Liver (tissue), 9 donors: ENCODE data around the gene ALCAM. TPM values are rescaled to one million over a fixed set of nuclear protein-coding genes. Genes with fewer than 3 reads are reported as not detected.

ENCODE experiments used
- DNase-seq: peaks from one replicate; pipeline ENCODE4 v3.0.0-alpha.2; 2017; ENCODE audit warnings: low spot score
- H3K27ac ChIP-seq, 2 donors: one replicate each; pipeline ENCODE4 v1.7.0; 2013; ENCODE audit warnings: inconsistent platforms in 2 of 2, low read length in 2 of 2, control low read depth in 1 of 2, low read depth in 1 of 2, mild to moderate bottlenecking in 1 of 2
- H3K27me3 ChIP-seq, 4 donors: one replicate each; pipeline versions ENCODE4 v1.6.1 to v1.7.0; 2013; ENCODE audit warnings: low read length in 3 of 4, inconsistent platforms in 1 of 4, mild to moderate bottlenecking in 1 of 4, moderate library complexity in 1 of 4; ENCODE audit not compliant: control insufficient read depth in 4 of 4, insufficient read depth in 4 of 4
- H3K36me3 ChIP-seq, 4 donors: one replicate each; pipeline versions ENCODE4 v1.6.1 to v1.7.0; 2013; ENCODE audit warnings: low read length in 3 of 4, mild to moderate bottlenecking in 3 of 4, low read depth in 1 of 4, moderate library complexity in 1 of 4; ENCODE audit not compliant: control insufficient read depth in 4 of 4, insufficient read depth in 3 of 4
- H3K4me1 ChIP-seq, 4 donors: one replicate each; pipeline versions ENCODE4 v1.6.1 to v1.7.0; 2013; ENCODE audit warnings: low read length in 3 of 4, mild to moderate bottlenecking in 3 of 4, moderate library complexity in 1 of 4; ENCODE audit not compliant: control insufficient read depth in 4 of 4, insufficient read depth in 4 of 4
- H3K4me3 ChIP-seq, 3 donors: one replicate each; pipeline versions ENCODE4 v1.6.1 to v1.7.0; 2013; ENCODE audit warnings: low read length in 3 of 3, control low read depth in 1 of 3, low read depth in 1 of 3, mild to moderate bottlenecking in 1 of 3
- H3K9ac ChIP-seq, 2 donors: one replicate each; pipeline ENCODE4 v1.7.0; 2013; ENCODE audit warnings: low read length in 2 of 2, mild to moderate bottlenecking in 2 of 2, moderate library complexity in 2 of 2, control low read depth in 1 of 2, low read depth in 1 of 2
- H3K9me3 ChIP-seq, 4 donors: one replicate each; pipeline versions ENCODE4 v1.6.1 to v1.7.0; 2013; ENCODE audit warnings: low read length in 3 of 4; ENCODE audit not compliant: control insufficient read depth in 4 of 4
- EGR1 ChIP-seq, 2 donors: IDR thresholded peaks; 2 replicates each; pipeline ENCODE4 v1.6.1; 2016 to 2018; ENCODE audit warnings: antibody characterized with exemption in 2 of 2, low read depth in 2 of 2
- FOXA1 ChIP-seq: IDR thresholded peaks from 2 replicates; pipeline ENCODE4 v1.6.1; 2016; ENCODE audit warnings: antibody characterized with exemption
- FOXA2 ChIP-seq: IDR thresholded peaks from 2 replicates; pipeline ENCODE4 v1.6.1; 2016; ENCODE audit warnings: antibody characterized with exemption
- GABPA ChIP-seq, 2 donors: IDR thresholded peaks in 1 of 2; conservative IDR thresholded peaks in 1 of 2; 2 replicates each; pipeline ENCODE4 v1.6.1; 2016; ENCODE audit warnings: antibody characterized with exemption in 2 of 2, mild to moderate bottlenecking in 1 of 2, moderate library complexity in 1 of 2
- HNF4A ChIP-seq, 2 donors: conservative IDR thresholded peaks; 2 replicates each; pipeline ENCODE4 v1.6.1; 2016; ENCODE audit warnings: antibody characterized with exemption in 2 of 2, mild to moderate bottlenecking in 2 of 2
- HNF4G ChIP-seq: IDR thresholded peaks from 2 replicates; pipeline ENCODE4 v1.6.1; 2016; ENCODE audit warnings: antibody characterized with exemption
- JUND ChIP-seq, 2 donors: IDR thresholded peaks; 2 replicates each; pipeline ENCODE4 v1.6.1; 2016; ENCODE audit warnings: antibody characterized with exemption in 2 of 2
- NR2F2 ChIP-seq: IDR thresholded peaks from 2 replicates; pipeline ENCODE4 v1.6.1; 2016; ENCODE audit warnings: antibody characterized with exemption
- RAD21 ChIP-seq, 2 donors: IDR thresholded peaks; 2 replicates each; pipeline ENCODE4 v1.6.1; 2016; ENCODE audit warnings: antibody characterized with exemption in 2 of 2, mild to moderate bottlenecking in 2 of 2
- RXRA ChIP-seq, 2 donors: IDR thresholded peaks; 2 replicates each; pipeline ENCODE4 v1.6.1; 2017 to 2018; ENCODE audit warnings: antibody characterized with exemption in 2 of 2, mild to moderate bottlenecking in 1 of 2
- SP1 ChIP-seq: IDR thresholded peaks from 2 replicates; pipeline ENCODE4 v1.6.1; 2018; ENCODE audit warnings: antibody characterized with exemption, mild to moderate bottlenecking
- TAF1 ChIP-seq: conservative IDR thresholded peaks from 2 replicates; pipeline ENCODE4 v1.6.1; 2016; ENCODE audit warnings: antibody characterized with exemption, mild to moderate bottlenecking
- YY1 ChIP-seq: IDR thresholded peaks from 2 replicates; pipeline ENCODE4 v1.6.1; 2016; ENCODE audit warnings: antibody characterized with exemption, mild to moderate bottlenecking
- polyA plus RNA-seq, 2 donors: library from polyadenylated mRNA; stranded (reverse) in 1 of 2; unstranded in 1 of 2; fragments of 200-250 nt in 1 of 2; fragments of >200 nt in 1 of 2; fragmentation: Nextera tagmentation in 1 of 2; extraction: Ambion mirVana in 1 of 2; gene quantifications; one replicate each; pipeline versions ENCODE4 v1.2.1 to v1.2.3, GENCODE V29; 2013 to 2015
- total RNA-seq, 2 donors: library from RNA; depleted of rRNA; stranded (reverse); fragments of >200 nt; gene quantifications; one replicate each; pipeline ENCODE4 v1.2.3, GENCODE V29; 2014
- TF ChIP-seq, protein P1 (sequence below): IDR thresholded peaks from 2 replicates; pipeline ENCODE4 v1.6.1; 2016; ENCODE audit warnings: antibody characterized with exemption
- TF ChIP-seq, protein P2 (sequence below): IDR thresholded peaks from 2 replicates; pipeline ENCODE4 v1.6.1; 2016; ENCODE audit warnings: antibody characterized with exemption
- TF ChIP-seq, protein P3 (sequence below): IDR thresholded peaks from 2 replicates; pipeline ENCODE4 v1.6.1; 2016; ENCODE audit warnings: antibody characterized with exemption, mild to moderate bottlenecking
- TF ChIP-seq, protein P4 (sequence below): fragments of 150-350 bp; IDR thresholded peaks from 2 replicates; pipeline ENCODE4 v1.5.1; 2017; ENCODE audit warnings: improper control_type of control experiment, low read depth, low read length; ENCODE audit not compliant: missing input control
- TF ChIP-seq, protein P5 (sequence below): IDR thresholded peaks from 2 replicates; pipeline ENCODE4 v1.6.1; 2016; ENCODE audit warnings: antibody characterized with exemption
- donor health status: healthy.
- donor health status: healthy.
- donor health status: healthy.
- donor health status: healthy.
- donor health status: healthy.

Gene ALCAM
- total and polyA plus RNA-seq, 4 donors = 14.2 to 62.0 (median 32.3) TPM

DNA sequence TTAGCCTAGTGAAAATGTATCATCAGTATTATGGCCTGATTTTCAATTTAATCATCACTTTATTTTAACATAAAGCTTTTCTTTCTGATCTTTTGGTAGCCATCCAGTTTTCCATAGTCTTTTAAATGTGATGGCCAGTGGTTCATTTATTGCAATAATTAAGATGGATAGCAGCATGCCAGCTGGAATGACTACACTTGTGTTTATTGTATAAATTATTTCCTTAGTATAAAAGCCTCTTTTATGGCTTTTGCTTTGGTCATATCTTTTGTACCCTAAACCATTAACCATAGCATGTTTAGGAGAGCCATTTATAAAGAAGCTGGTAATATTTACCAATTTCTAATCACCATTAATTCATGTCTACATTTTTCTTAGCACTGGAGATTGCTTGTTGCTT lies 31.7 kb downstream of the ALCAM start:
- no peak overlapping the region for H3K9ac ChIP-seq
- H3K4me1 ChIP-seq = peaks cover 1 to 13% (median 4%) of the 10 kb centered on the region in 4 donors
- no peaks in the 10 kb centered on the region for H3K36me3 ChIP-seq
- no peak for DNase-seq
- TF ChIP-seq FOXA2 (no peak), EGR1 (IDR thresholded peaks at IDR 0.05; ENCODE audit: low read depth in 2 of 2) (no peak), FOXA1 (no peak), HNF4A (conservative IDR thresholded peaks at IDR 0.05) (no peak), NR2F2 (no peak), RXRA (IDR thresholded peaks at IDR 0.05) (no peak), JUND (IDR thresholded peaks at IDR 0.05) (no peak), GABPA (IDR thresholded peaks at IDR 0.05 in 1 of 2, conservative IDR thresholded peaks at IDR 0.05 in 1 of 2) (no peak), HNF4G (no peak), YY1 (no peak), SP1 (no peak), RAD21 (IDR thresholded peaks at IDR 0.05) (no peak), TAF1 (no peak)
- TF ChIP-seq, protein P1, sequence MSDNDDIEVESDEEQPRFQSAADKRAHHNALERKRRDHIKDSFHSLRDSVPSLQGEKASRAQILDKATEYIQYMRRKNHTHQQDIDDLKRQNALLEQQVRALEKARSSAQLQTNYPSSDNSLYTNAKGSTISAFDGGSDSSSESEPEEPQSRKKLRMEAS = no peak
- TF ChIP-seq, protein P2, sequence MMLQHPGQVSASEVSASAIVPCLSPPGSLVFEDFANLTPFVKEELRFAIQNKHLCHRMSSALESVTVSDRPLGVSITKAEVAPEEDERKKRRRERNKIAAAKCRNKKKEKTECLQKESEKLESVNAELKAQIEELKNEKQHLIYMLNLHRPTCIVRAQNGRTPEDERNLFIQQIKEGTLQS = no peak
- TF ChIP-seq, protein P3, sequence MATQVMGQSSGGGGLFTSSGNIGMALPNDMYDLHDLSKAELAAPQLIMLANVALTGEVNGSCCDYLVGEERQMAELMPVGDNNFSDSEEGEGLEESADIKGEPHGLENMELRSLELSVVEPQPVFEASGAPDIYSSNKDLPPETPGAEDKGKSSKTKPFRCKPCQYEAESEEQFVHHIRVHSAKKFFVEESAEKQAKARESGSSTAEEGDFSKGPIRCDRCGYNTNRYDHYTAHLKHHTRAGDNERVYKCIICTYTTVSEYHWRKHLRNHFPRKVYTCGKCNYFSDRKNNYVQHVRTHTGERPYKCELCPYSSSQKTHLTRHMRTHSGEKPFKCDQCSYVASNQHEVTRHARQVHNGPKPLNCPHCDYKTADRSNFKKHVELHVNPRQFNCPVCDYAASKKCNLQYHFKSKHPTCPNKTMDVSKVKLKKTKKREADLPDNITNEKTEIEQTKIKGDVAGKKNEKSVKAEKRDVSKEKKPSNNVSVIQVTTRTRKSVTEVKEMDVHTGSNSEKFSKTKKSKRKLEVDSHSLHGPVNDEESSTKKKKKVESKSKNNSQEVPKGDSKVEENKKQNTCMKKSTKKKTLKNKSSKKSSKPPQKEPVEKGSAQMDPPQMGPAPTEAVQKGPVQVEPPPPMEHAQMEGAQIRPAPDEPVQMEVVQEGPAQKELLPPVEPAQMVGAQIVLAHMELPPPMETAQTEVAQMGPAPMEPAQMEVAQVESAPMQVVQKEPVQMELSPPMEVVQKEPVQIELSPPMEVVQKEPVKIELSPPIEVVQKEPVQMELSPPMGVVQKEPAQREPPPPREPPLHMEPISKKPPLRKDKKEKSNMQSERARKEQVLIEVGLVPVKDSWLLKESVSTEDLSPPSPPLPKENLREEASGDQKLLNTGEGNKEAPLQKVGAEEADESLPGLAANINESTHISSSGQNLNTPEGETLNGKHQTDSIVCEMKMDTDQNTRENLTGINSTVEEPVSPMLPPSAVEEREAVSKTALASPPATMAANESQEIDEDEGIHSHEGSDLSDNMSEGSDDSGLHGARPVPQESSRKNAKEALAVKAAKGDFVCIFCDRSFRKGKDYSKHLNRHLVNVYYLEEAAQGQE = no peak
- TF ChIP-seq, protein P4, sequence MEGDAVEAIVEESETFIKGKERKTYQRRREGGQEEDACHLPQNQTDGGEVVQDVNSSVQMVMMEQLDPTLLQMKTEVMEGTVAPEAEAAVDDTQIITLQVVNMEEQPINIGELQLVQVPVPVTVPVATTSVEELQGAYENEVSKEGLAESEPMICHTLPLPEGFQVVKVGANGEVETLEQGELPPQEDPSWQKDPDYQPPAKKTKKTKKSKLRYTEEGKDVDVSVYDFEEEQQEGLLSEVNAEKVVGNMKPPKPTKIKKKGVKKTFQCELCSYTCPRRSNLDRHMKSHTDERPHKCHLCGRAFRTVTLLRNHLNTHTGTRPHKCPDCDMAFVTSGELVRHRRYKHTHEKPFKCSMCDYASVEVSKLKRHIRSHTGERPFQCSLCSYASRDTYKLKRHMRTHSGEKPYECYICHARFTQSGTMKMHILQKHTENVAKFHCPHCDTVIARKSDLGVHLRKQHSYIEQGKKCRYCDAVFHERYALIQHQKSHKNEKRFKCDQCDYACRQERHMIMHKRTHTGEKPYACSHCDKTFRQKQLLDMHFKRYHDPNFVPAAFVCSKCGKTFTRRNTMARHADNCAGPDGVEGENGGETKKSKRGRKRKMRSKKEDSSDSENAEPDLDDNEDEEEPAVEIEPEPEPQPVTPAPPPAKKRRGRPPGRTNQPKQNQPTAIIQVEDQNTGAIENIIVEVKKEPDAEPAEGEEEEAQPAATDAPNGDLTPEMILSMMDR = no peak
- TF ChIP-seq, protein P5, sequence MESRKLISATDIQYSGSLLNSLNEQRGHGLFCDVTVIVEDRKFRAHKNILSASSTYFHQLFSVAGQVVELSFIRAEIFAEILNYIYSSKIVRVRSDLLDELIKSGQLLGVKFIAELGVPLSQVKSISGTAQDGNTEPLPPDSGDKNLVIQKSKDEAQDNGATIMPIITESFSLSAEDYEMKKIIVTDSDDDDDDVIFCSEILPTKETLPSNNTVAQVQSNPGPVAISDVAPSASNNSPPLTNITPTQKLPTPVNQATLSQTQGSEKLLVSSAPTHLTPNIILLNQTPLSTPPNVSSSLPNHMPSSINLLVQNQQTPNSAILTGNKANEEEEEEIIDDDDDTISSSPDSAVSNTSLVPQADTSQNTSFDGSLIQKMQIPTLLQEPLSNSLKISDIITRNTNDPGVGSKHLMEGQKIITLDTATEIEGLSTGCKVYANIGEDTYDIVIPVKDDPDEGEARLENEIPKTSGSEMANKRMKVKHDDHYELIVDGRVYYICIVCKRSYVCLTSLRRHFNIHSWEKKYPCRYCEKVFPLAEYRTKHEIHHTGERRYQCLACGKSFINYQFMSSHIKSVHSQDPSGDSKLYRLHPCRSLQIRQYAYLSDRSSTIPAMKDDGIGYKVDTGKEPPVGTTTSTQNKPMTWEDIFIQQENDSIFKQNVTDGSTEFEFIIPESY = no peak
- H3K4me3 ChIP-seq = no peak overlapping the region
- H3K9me3 ChIP-seq = no peaks in the 10 kb centered on the region
- H3K27me3 ChIP-seq = no peaks in the 10 kb centered on the region
- H3K27ac ChIP-seq = no peak overlapping the region
